ENCODE results near the gene CATSPER4.
A peak's percentile ranks its signal among the peaks of the same experiment; 100 is the strongest.

The CATSPER4 gene

GRCh38 chr1:26162220-26162709 lies 28.1 kb upstream of the CATSPER4 start (continued):
- 0 out of 2 replicates have a peak, but pooled peaks have one; percentile 7 for TF ChIP-seq ZNF335 (tag by site-specific recombination; conservative IDR thresholded peaks at IDR 0.05)
- TF ChIP-seq GLIS1 (tag by site-specific recombination; IDR thresholded peaks at IDR 0.05), result 0 out of 2 replicates have a peak, but pooled peaks have one; percentile 3
- TF ChIP-seq MYNN (tag by site-specific recombination; IDR thresholded peaks at IDR 0.05; ENCODE audit: borderline replicate concordance), result no peak
- TF ChIP-seq, protein P1, sequence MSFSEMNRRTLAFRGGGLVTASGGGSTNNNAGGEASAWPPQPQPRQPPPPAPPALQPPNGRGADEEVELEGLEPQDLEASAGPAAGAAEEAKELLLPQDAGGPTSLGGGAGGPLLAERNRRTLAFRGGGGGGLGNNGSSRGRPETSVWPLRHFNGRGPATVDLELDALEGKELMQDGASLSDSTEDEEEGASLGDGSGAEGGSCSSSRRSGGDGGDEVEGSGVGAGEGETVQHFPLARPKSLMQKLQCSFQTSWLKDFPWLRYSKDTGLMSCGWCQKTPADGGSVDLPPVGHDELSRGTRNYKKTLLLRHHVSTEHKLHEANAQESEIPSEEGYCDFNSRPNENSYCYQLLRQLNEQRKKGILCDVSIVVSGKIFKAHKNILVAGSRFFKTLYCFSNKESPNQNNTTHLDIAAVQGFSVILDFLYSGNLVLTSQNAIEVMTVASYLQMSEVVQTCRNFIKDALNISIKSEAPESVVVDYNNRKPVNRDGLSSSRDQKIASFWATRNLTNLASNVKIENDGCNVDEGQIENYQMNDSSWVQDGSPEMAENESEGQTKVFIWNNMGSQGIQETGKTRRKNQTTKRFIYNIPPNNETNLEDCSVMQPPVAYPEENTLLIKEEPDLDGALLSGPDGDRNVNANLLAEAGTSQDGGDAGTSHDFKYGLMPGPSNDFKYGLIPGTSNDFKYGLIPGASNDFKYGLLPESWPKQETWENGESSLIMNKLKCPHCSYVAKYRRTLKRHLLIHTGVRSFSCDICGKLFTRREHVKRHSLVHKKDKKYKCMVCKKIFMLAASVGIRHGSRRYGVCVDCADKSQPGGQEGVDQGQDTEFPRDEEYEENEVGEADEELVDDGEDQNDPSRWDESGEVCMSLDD (tag by site-specific recombination; IDR thresholded peaks at IDR 0.05), result no peak
- TF ChIP-seq, protein P2, sequence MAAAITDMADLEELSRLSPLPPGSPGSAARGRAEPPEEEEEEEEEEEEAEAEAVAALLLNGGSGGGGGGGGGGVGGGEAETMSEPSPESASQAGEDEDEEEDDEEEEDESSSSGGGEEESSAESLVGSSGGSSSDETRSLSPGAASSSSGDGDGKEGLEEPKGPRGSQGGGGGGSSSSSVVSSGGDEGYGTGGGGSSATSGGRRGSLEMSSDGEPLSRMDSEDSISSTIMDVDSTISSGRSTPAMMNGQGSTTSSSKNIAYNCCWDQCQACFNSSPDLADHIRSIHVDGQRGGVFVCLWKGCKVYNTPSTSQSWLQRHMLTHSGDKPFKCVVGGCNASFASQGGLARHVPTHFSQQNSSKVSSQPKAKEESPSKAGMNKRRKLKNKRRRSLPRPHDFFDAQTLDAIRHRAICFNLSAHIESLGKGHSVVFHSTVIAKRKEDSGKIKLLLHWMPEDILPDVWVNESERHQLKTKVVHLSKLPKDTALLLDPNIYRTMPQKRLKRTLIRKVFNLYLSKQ (tag by site-specific recombination; IDR thresholded peaks at IDR 0.05; ENCODE audit: borderline replicate concordance), result no peak
- TF ChIP-seq ZNF433 (tag by site-specific recombination; IDR thresholded peaks at IDR 0.05; ENCODE audit: low read depth), result no peak
- TF ChIP-seq BCL11B (tag by site-specific recombination; IDR thresholded peaks at IDR 0.05; ENCODE audit: low read depth), result no peak
- peak; percentile 22; the same call in 1 of the 2 replicates for TF ChIP-seq ZNF341 (tag by site-specific recombination; IDR thresholded peaks at IDR 0.05; ENCODE audit: low read depth)
- no peak for TF ChIP-seq PRDM1 (tag by site-specific recombination; IDR thresholded peaks at IDR 0.05)

GRCh38 chr1:26163684-26164035 lies 26.7 kb upstream of the CATSPER4 start:
- H3K4me3 ChIP-seq (ENCODE audit: low read depth, low read length), result no peak overlapping the region
- TF ChIP-seq OSR2 (tag by site-specific recombination; IDR thresholded peaks at IDR 0.05) (no peak), ZBTB11 (tag by site-specific recombination; conservative IDR thresholded peaks at IDR 0.05; ENCODE audit: low read depth) (no peak), ZNF223 (tag by site-specific recombination; IDR thresholded peaks at IDR 0.05) (no peak), ZNF530 (tag by site-specific recombination; IDR thresholded peaks at IDR 0.05; ENCODE audit: low read depth) (no peak), ZNF354C (tag by site-specific recombination; IDR thresholded peaks at IDR 0.05; ENCODE audit: borderline replicate concordance, low read depth) (no peak), SP7 (tag by site-specific recombination; IDR thresholded peaks at IDR 0.05) (no peak), HOXD13 (CRISPR knock-in tag; IDR thresholded peaks at IDR 0.05; ENCODE audit: borderline replicate concordance) (no peak), ZFP37 (tag by site-specific recombination; IDR thresholded peaks at IDR 0.05) (no peak), ZNF558 (tag by site-specific recombination; IDR thresholded peaks at IDR 0.05) (no peak), ZNF555 (tag by site-specific recombination; conservative IDR thresholded peaks at IDR 0.05) (no peak), ZNF324 (tag by site-specific recombination; IDR thresholded peaks at IDR 0.05) (no peak), ZNF48 (tag by site-specific recombination; IDR thresholded peaks at IDR 0.05) (no peak), ZNF2 (tag by site-specific recombination; IDR thresholded peaks at IDR 0.05) (no peak)
- TF ChIP-seq, protein P3, sequence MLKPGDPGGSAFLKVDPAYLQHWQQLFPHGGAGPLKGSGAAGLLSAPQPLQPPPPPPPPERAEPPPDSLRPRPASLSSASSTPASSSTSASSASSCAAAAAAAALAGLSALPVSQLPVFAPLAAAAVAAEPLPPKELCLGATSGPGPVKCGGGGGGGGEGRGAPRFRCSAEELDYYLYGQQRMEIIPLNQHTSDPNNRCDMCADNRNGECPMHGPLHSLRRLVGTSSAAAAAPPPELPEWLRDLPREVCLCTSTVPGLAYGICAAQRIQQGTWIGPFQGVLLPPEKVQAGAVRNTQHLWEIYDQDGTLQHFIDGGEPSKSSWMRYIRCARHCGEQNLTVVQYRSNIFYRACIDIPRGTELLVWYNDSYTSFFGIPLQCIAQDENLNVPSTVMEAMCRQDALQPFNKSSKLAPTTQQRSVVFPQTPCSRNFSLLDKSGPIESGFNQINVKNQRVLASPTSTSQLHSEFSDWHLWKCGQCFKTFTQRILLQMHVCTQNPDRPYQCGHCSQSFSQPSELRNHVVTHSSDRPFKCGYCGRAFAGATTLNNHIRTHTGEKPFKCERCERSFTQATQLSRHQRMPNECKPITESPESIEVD (tag by site-specific recombination; IDR thresholded peaks at IDR 0.05), result no peak
- TF ChIP-seq, protein P4, sequence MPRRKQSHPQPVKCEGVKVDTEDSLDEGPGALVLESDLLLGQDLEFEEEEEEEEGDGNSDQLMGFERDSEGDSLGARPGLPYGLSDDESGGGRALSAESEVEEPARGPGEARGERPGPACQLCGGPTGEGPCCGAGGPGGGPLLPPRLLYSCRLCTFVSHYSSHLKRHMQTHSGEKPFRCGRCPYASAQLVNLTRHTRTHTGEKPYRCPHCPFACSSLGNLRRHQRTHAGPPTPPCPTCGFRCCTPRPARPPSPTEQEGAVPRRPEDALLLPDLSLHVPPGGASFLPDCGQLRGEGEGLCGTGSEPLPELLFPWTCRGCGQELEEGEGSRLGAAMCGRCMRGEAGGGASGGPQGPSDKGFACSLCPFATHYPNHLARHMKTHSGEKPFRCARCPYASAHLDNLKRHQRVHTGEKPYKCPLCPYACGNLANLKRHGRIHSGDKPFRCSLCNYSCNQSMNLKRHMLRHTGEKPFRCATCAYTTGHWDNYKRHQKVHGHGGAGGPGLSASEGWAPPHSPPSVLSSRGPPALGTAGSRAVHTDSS (tag by site-specific recombination; IDR thresholded peaks at IDR 0.05), result no peak
- H3K9me3 ChIP-seq (ENCODE audit: control insufficient read depth, insufficient read depth, low read depth, low read length), result no peaks in the 10 kb centered on the region
- H3K36me3 ChIP-seq (ENCODE audit: control insufficient read depth in 2 of 2, insufficient read depth in 1 of 2, low read length in 2 of 2), result no peaks in the 10 kb centered on the region
- peaks cover 6% of the 10 kb centered on the region; the same call in 1 of the 2 replicates for H3K4me1 ChIP-seq (ENCODE audit: control insufficient read depth, insufficient read depth, low read length)
- POLR2A ChIA-PET, result no interaction called here
- CTCF ChIA-PET, result interaction anchor here (0.9 to 2.5 kb wide), 4 partner anchors 13 to 268 kb away, joined by 3 to 16 read pairs (median 3); no protein-coding TSS in a partner anchor
- H3K27ac ChIP-seq (ENCODE audit: extremely low read depth, low read depth, low read length), result no peak overlapping the region; the same call in 1 of the 2 replicates

Data from HEK293 (cell line).